Stimulated activated CD8-positive, alpha-beta memory T cell treated with anti-CD3 and anti-CD28 coated beads, Interleukin-7, amount 100 ng/mL, for 24 hours (primary cell): Measurements from ENCODE around the gene SLC4A1AP.

Experiments
- DNase-seq: peaks from one replicate; pipeline ENCODE4 v3.0.0-alpha.2; 2020; ENCODE audit warnings: low read depth

The SLC4A1AP gene

DNA sequence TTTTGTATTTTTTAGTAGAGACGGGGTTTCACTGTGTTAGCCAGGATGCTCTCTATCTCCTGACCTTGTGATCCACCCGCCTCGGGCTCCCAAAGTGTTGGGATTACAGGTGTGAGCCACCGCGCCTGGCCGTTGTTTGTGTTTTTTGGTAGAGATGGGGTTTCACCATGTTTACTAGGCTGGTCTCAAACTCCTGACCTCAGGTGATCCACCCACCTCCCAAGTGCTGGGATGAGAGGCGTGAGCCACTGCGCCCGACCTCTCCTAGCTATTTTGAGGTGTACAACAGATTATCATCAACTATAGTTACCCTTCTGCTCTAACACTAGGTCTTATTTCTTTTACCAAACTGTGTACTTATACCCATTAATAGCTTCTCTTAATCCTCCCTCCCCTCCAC lies 78.9 kb downstream of the SLC4A1AP start:
- DNase-seq, result no peak
